ENCODE data around the gene CAPN14. TPM values are rescaled to one million over a fixed set of nuclear protein-coding genes. Genes with fewer than 3 reads are reported as not detected.

Gene CAPN14
- total RNA-seq, 4 donors from 2014 or later, result 124 to 316 (median 198) TPM

GRCh38 chr2:31213601-31214443, 3.5 kb downstream of the CAPN14 start:
- Histone ChIP-seq H3K27me3 (no peaks in the 10 kb centered on the region), H3K4me3 (no peak overlapping the region), H3K4me1 (peaks cover 0 to 20% (median 0%) of the 10 kb centered on the region in 3 donors), H3K27ac (peak overlapping the region in 2 of 4 donors; percentile 25 to 53), H3K36me3 (no peaks in the 10 kb centered on the region), H3K9me3 (no peaks in the 10 kb centered on the region)
- DNase-seq, result no peak
- TF ChIP-seq, protein P1, sequence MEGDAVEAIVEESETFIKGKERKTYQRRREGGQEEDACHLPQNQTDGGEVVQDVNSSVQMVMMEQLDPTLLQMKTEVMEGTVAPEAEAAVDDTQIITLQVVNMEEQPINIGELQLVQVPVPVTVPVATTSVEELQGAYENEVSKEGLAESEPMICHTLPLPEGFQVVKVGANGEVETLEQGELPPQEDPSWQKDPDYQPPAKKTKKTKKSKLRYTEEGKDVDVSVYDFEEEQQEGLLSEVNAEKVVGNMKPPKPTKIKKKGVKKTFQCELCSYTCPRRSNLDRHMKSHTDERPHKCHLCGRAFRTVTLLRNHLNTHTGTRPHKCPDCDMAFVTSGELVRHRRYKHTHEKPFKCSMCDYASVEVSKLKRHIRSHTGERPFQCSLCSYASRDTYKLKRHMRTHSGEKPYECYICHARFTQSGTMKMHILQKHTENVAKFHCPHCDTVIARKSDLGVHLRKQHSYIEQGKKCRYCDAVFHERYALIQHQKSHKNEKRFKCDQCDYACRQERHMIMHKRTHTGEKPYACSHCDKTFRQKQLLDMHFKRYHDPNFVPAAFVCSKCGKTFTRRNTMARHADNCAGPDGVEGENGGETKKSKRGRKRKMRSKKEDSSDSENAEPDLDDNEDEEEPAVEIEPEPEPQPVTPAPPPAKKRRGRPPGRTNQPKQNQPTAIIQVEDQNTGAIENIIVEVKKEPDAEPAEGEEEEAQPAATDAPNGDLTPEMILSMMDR (IDR thresholded peaks at IDR 0.05), result no peak
- TF ChIP-seq POLR2A (IDR thresholded peaks at IDR 0.05), result no peak
- intact Hi-C loops (cut with DNase I), result no loop called here
- 19 to 22% methylated on average over 4 of the region's 4 CpGs for WGBS, 2 donors

DNA sequence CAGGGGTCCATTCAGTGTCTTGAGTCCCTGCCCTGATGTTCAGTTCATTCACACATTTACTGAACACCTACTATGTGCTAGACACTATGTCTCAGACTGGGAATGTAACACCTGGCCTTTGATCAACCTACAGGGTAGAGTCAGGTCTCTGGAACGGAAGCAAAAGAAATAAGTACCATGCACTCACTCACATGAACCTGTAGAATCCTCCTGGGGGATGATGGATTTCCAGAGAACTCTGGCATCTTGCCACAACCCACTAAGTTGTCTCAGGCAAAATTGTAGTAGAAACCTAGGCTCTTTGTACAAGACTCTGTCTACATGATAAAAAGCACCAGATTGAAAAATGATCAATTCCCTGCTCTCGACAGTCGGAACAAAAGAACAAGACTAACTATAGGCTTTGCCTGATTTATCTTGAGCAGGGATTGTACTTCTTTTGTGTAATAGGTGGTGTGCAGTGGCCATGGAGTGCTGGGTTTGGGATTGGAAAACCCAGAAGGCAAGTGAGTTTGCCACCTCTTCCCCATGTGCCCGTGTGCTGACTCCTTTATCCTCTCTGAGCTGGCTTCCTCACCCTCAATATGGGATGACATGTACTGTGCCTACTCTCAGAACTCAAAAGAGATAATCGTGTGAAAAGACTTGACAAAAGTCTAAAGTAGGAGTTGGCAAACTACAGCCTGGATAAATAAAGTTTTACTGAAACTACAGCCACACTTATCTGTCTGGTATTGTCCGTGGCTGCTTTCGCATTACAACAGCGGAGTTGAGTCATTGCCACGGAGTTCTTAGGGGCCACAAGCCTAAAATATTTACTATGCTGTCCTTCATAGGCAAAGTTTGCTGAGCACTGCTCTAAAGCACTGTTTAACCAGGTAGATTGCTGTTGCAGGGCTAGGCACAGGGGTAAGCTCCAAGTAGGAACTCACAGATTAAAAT, 4.4 kb downstream of the CAPN14 start:
- WGBS, 2 donors, result 74 to 77% methylated on average over 9 of the region's 9 CpGs
- DNase-seq, result no peak
- intact Hi-C loops (cut with DNase I), result no loop called here
- no peaks in the 10 kb centered on the region for H3K9me3 ChIP-seq
- no peak overlapping the region for H3K27ac ChIP-seq
- H3K27me3 ChIP-seq, result no peaks in the 10 kb centered on the region
- no peak overlapping the region for H3K4me3 ChIP-seq
- H3K4me1 ChIP-seq, result peaks cover 0 to 22% (median 0%) of the 10 kb centered on the region in 3 donors
- TF ChIP-seq POLR2A (IDR thresholded peaks at IDR 0.05), result no peak
- TF ChIP-seq, protein P1 (IDR thresholded peaks at IDR 0.05), result no peak
- H3K36me3 ChIP-seq, result no peaks in the 10 kb centered on the region

- no peak overlapping the region for H3K4me3 ChIP-seq
- intact Hi-C loops (cut with DNase I), result no loop called here
- TF ChIP-seq, protein P1 (IDR thresholded peaks at IDR 0.05), result no peak
- TF ChIP-seq POLR2A (IDR thresholded peaks at IDR 0.05), result no peak
- 89 to 100% methylated on average over 1 of the region's 1 CpG for WGBS, 2 donors
- H3K36me3 ChIP-seq, result peaks cover 0 to 23% (median 0%) of the 10 kb centered on the region in 3 donors
- no peak for DNase-seq
- H3K27ac ChIP-seq, result peak overlapping the region in 3 of 4 donors; percentile 56 to 73 (median 61)
- H3K9me3 ChIP-seq, result no peaks in the 10 kb centered on the region
- H3K4me1 ChIP-seq, result peaks cover 0 to 27% (median 0%) of the 10 kb centered on the region in 3 donors
- peaks cover 0 to 16% (median 0%) of the 10 kb centered on the region in 4 donors for H3K27me3 ChIP-seq
These were observed 9.1 kb downstream of the CAPN14 start for GRCh38 chr2:31208240-31208639.

- no peaks in the 10 kb centered on the region for H3K9me3 ChIP-seq
- no peak overlapping the region for H3K4me3 ChIP-seq
- intact Hi-C loops (cut with DNase I), result no loop called here
- H3K4me1 ChIP-seq, result peaks cover 0 to 27% (median 0%) of the 10 kb centered on the region in 3 donors
- H3K27ac ChIP-seq, result peak overlapping the region in 3 of 4 donors; percentile 56 to 73 (median 61)
- H3K36me3 ChIP-seq, result peaks cover 0 to 26% (median 0%) of the 10 kb centered on the region in 3 donors
- peaks cover 0 to 21% (median 0%) of the 10 kb centered on the region in 4 donors for H3K27me3 ChIP-seq
- DNase-seq, result no peak
- WGBS, 2 donors, result 27 to 32% methylated on average over 2 of the region's 2 CpGs
- TF ChIP-seq, protein P1 (IDR thresholded peaks at IDR 0.05), result no peak
- no peak for TF ChIP-seq POLR2A (IDR thresholded peaks at IDR 0.05)
These were observed 9.5 kb downstream of the CAPN14 start for GRCh38 chr2:31207790-31208189.
